NK-92 treated with Interleukin-12 subunit alpha and Interleukin-12 subunit beta, amount 100 ng/mL, for 24 hours (cell line): Measurements from ENCODE around the gene C11orf21.
"Not testable (repeated sequence)": the region's sequence is repeated elsewhere in the genome, so short reads cannot be mapped to it uniquely, and the experiment has no call there.

ENCODE experiments used
- DNase-seq: peaks from one replicate; lab custom pipeline; 2025; lab: John Stamatoyannopoulos, UW

Gene C11orf21

GRCh38 chr11:2295971-2296912, 5.5 kb downstream of the C11orf21 start:
- no peak for DNase-seq

DNA sequence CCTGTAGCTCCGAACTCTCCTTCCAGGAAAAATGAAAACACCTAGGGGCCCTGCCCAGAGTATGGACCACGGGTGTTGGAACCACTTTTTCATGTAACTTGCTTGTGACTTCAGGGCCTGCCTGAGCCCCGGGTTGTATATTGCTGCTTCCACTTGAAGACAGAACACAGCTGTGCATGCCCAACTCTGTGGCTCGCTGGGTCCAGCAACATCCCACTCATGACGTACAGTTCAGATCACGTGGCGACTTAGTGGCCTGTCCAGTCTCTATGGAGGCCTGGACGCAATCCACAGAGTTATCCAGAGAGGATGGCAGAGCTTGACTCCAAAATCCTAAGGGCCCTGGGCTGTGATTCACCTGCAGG, 6.8 kb downstream of the C11orf21 start:
- no peak for DNase-seq

DNA sequence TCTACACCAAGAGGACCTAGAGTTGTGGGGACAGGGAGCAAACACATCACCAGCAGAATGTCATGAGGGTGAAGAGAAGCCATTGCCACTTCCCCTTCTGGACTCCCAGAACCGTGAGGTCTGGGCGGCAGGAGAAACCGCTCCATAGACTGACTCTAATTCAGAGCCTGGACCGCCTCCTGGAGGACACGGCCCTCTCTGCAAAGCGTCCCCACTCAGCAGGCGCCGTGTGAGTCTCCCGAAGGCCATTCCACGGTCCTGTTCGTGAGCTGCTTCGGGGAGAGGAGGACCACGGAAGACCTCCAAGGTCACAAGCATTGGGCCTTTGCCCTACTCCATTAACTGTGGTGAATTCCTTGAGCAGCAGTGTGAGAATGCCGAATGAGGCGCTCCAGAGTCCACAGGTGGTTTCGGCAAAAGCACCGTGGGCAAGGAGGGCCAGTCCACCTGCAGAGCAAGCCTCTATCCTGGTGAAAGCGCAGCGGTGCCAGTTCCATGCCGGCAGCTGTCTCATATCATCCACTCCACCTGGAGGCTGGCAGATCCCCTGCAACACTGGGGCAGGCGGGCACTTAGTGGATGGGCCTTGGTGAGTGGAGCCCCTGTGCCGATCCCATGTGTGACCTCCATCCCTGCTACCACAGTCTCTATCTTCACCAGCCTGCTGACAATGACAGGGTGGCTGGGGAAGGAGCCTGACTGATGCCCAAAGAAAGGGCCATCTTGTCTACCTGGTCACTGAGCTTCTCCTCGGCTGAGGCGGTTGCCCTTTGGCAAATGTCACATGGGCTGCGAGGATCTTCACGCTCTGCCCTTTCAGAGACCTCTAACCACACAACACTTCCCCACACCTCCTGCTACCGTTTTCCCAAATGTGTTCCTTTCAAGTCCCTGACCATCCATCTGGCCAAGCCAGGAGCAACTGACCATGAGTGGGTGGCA, 7.5 kb downstream of the C11orf21 start:
- no peak for DNase-seq

DNA sequence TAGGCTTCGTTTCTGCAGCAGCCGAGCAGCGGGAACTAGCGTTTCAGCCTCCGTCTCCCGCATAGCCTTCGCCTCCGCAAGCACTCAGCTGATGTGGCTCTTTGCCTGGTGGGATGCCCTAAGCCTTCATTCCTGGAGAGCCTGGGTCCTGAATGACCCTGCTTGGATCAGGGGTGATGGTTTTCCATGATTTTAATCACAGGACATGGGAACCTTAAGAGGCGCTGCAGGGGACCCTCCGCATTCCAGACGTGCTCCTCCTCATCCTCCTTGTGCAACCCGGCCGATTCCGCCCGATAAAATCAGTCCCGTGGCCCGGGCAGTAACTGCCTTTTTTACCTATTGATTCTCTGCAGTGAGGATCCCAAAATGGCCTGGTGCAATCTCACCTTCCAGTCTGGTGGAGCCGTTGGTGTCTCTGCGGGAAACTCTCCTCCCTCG, 8.2 kb downstream of the C11orf21 start:
- no peak for DNase-seq

- no peak for DNase-seq
Observed at GRCh38 chr11:2290351-2290841, 11.3 kb downstream of the C11orf21 start.

GRCh38 chr11:2289859-2290258, 11.9 kb downstream of the C11orf21 start:
- no peak for DNase-seq

DNA sequence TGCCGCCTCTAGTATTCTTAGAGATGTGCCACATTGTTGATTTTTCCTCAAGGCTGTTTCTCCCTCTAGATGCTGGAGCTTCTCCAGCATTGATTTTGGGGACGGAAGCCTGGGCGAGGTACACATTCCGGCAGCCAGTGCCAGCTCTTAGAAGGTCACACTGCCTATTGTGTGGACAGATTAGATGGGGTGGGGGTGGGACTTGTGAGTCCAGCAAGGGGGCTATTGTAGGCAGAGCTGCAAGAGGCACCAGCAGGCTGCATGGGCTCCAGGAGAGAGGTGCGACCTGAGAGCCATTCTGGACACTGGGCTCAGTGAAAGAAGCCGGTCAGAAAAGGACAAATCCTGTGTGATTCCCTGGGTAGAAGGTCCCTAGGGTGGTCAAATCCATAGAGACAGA, 12.4 kb downstream of the C11orf21 start:
- DNase-seq: no peak

- DNase-seq: no peak
Observed at GRCh38 chr11:2287091-2287490, 14.6 kb downstream of the C11orf21 start.

DNA sequence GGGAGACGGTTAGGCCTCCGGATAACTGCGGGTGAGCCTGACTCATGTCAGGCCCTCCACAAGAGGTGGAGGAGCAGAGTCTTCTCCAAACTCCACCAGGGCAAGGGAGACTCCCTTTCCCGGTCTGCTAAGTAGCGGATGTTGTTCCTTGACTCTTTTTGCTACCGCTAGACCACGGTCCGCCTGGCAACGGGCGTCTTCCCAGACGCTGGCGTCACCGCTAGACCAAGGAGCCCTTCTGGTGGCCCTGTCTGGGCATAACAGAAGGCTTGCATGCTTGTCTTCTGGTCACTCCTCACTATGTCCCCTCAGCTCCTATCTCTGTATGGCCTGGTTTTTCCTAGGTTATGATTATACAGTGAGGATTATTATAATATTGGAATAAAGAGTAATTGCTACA, 15.4 kb downstream of the C11orf21 start:
- not testable (repeated sequence) for DNase-seq

GRCh38 chr11:2280208-2280607, 21.5 kb downstream of the C11orf21 start:
- no peak for DNase-seq

DNA sequence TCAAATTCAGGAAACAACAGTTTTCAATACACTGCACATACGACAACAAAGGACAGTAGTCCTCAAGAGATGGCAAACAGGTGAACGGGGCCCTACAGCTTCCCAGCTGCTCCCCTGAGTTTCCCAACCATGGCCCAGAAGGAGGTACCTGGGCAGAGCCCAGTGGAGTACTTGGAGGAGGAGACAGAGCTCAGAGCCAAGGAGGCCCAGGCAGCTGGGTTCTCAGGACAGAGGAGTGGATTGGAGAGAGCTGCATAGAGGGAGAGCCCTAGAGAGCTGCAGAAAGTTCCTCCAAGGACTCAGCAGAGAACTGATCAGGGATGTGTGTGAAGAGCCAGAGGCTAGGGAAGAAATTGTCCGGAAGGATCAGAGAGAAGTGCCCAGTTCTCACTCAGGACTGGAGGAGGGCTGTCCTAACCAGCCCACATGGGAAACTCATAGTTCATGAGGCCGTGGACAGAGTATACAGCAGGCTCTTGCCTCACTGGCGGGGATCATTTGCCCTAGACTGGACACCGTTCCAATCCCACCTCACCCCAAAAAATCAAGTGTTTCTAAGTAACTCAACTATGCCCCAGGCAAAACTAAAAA, 23.7 kb downstream of the C11orf21 start:
- DNase-seq: no peak

DNA sequence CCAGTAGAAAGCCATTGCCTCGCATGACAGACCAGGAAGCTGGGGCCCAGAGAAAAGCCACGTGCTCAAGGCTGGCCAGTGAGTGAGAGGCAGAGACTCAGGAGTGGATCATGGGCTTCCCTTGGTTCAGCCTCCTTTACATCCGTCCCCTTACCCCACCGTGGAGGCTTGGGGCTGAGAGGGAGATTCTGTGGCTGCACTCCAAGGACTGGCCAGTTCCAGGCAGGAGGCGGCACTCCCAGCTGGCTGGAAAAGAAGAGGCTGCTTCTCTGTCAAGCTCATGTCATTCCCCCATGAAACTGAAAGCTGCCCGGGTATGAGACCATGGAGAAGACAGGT, 24.7 kb downstream of the C11orf21 start:
- DNase-seq: no peak

DNA sequence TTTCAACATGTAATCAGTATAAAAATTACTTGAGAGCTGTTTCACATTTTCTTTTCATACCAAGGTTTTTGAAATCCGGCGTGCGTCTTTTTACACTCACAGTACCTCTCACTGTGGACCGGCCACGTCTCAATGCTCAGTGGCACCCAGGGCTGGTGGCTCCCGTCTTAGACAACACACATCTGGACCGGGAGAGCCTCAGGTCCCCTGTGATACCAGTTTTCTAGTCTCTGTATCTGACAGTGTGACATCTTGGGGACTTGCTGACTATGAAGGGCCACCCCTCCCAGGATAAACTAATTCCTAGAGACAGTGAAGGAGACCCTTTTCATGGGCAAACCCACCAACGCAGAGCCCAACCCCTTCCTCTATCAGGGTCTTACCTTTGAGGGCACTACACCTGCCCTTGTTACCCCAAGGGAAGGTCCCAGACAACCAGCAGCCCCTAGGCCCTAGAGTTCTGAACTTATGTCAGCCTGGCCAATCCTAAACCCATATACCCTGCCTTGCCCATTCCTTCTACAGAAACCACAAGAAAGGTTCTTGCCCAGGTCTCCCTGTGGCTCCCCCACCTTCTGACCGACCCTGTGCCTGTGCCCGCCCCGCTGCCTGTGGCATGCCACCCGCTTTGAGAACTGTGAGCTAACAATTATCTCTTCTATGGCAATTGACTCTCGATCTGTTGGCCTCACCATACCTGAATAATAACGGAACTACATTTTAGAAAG, 25.3 kb downstream of the C11orf21 start:
- DNase-seq: no peak

DNA sequence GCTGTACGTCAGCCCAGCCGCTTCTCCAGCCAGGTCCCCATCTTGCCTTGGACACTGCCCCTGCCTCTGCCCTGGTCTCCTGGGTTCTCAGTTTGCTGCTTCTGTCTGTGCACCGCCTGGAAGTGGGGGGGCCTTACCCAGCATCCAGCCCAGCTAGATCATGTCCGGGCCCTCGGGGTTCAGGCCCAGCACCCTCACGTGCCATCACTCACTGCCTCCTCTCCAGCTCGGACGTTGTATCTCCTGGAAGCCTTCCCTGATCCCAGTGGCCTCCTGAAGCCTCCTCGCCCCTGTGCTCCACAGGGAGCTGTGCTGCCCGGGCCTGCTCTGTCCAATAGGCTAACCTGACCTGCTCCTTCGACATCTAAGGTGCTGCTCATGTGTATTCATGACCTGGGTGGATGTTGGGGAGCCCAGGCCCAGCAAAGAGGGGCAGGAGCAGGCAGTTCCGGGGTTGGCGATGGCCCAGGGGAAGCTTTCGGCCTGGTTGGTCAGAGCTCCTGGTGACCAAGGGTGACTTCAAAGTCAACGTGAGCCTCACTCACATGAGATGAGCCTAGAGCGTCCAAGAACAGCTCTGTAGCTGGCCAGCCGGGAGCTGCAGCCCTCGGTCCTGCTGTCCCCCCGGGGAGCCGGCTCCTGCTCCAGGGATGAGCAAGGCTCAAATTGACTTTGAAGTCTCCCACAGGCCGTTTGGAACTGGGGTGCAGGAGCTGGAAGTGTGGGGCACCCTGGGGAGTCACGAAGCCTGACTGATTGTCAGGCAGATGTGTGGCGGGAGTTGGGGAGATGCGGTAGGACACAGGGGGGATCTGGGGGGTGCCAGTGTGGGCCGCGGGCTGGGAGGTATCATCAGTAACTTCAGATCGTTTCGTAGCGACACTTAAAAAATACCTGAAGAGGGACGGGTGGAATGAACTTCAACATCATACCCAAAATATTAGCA, 26.1 kb downstream of the C11orf21 start:
- no peak for DNase-seq

DNA sequence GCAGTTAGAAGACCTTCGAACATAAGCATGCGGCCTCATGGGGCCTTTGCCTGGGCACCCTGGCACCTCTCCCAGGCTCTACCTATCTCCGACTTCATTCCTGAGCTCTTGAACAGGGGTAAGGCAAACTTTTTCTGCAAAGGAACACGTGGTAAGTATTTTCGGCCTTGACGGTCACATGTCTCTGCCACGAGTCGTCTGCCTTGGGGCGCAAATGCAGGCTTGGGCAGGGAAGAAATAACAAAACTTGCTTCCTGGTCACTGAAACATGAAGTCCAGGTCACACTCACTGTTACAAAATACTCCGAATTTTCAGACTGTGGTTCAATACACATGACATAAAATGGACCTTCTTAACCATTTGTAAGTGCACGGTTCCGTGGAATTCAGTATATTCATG, 27.9 kb downstream of the C11orf21 start:
- DNase-seq: no peak

DNA sequence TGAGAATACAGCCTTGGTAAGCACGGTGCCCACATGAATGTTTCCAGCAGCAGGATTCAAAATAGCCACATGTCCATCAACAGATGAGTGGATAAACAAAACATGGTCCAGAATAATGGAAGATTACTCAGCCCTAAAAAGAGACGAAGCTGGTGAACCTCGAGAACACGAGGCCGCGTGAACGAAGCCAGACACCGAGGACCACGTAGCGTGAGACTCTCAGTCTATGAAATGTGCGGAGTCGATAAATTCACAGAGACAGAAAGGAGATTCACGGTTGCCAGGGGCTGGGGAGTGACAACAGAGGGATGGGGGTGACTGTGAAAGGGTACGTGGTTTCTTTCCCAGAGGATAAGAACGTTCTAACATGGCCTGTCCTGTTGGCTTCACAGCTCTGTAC, 28.4 kb downstream of the C11orf21 start:
- no peak for DNase-seq

DNA sequence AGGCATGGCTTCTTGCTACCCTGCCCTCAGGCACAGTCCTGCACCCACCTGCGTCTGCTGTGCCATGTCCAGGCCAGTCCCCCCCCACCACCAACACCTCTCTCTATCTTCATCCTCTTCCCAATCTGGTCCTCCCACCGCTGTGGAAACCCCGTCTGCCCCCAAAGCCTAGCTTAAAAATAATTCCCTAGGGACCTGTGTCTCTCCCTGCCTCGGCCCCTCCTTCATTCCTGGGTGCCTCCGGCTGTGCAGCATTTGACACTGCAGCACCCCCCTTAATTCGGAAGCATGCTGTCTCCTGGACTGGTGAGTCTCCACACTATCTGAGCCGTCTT, 28.8 kb downstream of the C11orf21 start:
- no peak for DNase-seq

DNA sequence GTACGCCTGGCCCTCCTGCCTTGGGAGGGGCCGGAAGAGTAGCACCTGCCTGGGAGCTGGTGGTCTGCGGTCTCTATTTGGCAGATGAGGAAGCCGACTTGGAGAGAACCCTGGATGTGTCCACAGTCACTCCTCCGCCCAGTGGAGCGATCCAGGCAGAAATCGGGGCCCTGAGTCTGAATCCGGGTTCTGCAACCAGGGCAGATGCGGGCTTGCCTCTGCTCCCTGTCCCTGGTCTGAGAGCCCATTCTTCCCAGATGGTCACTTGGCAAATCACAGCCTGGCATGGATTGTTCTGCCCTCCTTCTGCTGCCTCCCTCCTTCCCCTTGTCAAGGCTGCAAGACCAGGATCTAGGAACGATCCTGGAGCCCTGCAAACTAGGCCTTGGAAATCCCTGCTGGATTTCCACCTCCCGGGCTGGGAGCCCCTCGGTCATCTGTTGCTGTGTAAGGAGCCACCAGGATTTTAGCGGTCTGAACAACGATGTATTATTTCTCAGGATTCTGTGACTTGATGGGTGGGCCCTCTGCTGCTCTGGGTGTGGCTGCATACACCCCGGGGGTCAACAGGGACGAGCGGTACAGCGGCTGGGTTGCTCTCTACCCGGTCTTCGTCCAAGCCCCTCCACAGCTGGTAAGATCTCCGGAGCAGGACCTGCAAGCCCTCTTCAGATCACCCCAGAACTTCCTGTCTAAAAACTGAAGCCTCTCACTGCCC, 29.3 kb downstream of the C11orf21 start:
- DNase-seq: no peak

DNA sequence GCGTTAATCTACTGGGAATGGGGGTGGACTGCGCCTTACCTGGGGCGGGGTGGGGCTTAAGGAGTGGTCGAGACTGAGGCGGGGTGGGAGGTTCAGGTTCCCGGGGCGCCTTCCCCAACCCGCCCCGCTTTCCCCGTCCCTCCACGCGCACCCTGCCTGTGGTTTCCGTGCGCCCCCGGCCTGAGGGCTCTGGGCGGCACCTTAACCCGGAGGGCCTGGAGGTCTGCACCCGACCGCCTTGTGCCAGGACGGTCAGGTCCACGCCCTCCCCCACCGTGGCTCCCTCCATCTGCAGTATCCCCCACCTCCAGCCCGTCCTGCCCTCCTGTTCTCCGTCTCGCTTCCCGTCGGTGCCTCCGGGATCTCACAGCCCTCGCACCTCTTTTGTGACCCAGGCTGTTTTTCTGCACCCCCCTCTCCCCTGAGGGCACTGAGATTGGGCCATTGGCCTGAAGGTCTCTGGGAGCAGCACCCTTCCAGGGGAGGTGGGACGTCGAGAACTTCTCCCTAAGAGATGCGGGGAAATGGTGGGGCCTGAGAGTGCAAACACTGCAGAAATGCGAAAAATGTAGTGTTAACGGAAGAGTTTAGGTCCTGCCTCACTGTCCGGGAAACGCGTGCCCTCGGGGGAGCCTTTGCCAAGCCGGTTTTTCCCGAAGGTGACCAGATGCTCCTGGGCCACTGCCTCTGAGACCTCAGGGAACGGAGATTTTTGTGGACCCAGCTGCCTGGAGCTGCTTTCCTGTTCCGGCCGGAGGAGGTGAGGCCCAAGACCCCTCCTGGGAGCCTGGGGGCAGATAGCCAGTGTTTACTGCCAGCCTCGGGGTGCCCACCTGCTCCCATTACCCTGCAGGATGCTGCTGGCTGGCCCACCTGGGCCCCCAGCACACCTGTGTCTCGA, 30.1 kb downstream of the C11orf21 start:
- DNase-seq: no peak
